ENCODE measurements around the gene DNPEP. TPM values are rescaled to one million over a fixed set of nuclear protein-coding genes. Genes with fewer than 3 reads are reported as not detected.

The DNPEP gene
- 82.3 and 95.2 TPM in 2 replicates for total RNA-seq

DNA sequence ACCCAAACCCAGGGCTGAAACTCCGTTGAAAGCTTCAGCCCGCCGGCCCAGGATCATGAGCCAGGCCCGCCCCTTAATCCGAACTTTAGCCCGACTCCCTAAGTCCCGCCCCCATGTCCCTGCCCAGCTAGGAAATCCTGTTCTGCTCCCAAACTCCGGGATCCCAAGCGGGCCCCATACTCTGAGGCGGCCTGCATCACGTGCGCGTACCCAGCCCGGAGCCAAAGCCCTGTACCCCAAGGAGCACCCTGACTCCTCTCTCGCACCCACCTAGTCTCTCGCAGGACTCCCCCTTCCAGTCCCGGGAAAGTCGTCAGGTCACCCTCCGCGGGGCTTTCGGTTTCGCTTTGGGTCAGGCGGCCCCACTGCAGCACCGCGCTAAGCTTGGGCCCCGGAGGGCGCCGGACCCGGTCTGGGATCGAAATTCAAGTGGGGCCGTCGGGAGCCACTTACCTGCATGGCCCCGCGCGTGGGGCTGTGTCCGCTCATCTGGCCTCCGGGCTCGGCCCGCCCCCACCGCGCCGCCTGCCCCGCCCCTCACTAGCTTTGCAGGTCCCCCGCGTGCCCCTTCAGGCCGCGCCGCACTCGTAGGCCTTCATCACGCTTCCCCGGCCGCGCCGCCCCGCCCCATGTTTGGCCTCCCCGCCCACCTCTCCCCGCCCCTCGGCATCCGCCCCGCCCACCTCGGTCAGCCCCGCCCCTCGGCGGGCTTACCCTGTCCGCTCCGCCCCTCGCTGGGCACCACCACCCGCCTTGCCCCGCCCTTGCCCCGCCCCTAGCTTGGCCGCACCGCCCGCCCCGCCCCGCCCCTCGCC is at the start of gene DNPEP:
DNPEP (minus strand) TSS at position 607 of the 815 bp plus-strand sequence; CDS start at position 489, 118 bp downstream.

DNA sequence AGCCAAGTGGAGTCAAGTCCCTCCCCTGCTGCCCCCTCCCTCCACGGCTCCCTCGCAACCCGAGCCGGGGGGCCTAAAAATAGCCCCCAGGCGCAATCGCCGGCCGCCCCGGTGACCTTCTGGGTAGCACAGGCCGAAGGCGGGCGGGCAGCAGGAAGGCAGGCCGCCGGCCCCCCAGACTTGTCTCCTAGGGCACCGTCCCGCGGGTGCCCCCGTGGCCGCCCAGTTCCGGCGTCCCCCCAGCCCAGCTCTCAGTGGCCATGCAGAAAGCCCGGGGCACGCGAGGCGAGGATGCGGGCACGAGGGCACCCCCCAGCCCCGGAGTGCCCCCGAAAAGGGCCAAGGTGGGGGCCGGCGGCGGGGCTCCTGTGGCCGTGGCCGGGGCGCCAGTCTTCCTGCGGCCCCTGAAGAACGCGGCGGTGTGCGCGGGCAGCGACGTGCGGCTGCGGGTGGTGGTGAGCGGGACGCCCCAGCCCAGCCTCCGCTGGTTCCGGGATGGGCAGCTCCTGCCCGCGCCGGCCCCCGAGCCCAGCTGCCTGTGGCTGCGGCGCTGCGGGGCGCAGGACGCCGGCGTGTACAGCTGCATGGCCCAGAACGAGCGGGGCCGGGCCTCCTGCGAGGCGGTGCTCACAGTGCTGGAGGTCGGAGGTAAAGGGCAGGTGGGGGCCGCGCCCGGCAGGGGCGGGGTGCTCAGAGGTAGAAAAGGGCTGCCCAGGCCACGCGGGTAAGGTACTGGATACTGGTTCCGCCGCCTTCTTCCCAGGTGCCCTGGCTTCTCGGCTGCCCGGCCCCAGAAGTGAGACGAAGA is 47.2 kb upstream of the DNPEP start, which contains the start of gene SPEG:
SPEG (plus strand) TSS at position 126 of the 808 bp plus-strand sequence; CDS start at position 261, 135 bp downstream.

DNA sequence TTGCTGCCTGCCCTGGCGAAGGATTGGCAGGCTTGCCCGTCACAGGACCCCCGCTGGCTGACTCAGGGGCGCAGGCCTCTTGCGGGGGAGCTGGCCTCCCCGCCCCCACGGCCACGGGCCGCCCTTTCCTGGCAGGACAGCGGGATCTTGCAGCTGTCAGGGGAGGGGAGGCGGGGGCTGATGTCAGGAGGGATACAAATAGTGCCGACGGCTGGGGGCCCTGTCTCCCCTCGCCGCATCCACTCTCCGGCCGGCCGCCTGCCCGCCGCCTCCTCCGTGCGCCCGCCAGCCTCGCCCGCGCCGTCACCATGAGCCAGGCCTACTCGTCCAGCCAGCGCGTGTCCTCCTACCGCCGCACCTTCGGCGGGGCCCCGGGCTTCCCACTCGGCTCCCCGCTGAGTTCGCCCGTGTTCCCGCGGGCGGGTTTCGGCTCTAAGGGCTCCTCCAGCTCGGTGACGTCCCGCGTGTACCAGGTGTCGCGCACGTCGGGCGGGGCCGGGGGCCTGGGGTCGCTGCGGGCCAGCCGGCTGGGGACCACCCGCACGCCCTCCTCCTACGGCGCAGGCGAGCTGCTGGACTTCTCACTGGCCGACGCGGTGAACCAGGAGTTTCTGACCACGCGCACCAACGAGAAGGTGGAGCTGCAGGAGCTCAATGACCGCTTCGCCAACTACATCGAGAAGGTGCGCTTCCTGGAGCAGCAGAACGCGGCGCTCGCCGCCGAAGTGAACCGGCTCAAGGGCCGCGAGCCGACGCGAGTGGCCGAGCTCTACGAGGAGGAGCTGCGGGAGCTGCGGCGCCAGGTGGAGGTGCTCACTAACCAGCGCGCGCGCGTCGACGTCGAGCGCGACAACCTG is 30.7 kb upstream of the DNPEP start, which contains the start of gene DES:
DES (plus strand) TSS at position 223 of the 857 bp plus-strand sequence; CDS start at position 309, 86 bp downstream.

DNA sequence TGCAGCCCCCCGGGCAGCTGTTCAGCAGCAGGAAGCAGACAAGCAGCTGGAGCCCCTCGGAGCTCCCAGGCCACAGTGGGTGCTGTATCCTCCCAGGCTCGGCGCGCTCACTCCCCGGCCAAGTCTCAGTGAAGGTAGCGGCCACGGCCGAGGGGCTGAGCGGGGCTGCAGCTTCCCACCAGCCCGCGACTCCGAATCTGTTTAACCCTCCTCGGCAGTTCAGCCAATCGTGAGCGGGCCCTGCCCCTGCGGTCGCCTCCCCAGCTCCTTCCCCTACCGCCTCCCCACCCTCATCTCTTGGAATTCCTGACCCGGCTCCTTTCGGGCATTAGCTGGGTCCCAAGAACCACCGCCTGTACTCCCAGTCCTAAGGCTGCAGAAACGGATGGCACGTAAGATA is 55.2 kb downstream of the DNPEP start, which contains the start of gene RESP18:
RESP18 (minus strand) TSS at position 203 of the 400 bp plus-strand sequence.

Small RNAs within 50 kb of the gene (small RNA-seq; reads per million reads assigned to genes)
- gene AC053503.3 = not detected

Other genes starting within 250 kb of the DNPEP start
- gene NHEJ1, start 227.1 kb downstream of the DNPEP start, total RNA-seq = 21.1 and 22.2 TPM in 2 replicates
- gene SLC23A3, start 217.9 kb downstream of the DNPEP start, total RNA-seq = 0.85 and 1.5 TPM in 2 replicates
- gene CNPPD1, start 211.0 kb downstream of the DNPEP start, total RNA-seq = 35.7 and 42.0 TPM in 2 replicates
- 94.1 and 100 TPM in 2 replicates for gene RETREG2, start 209.6 kb downstream of the DNPEP start, total RNA-seq
- gene ZFAND2B, start 181.1 kb downstream of the DNPEP start, total RNA-seq = 22.9 and 31.2 TPM in 2 replicates
- gene ABCB6, start 169.0 kb downstream of the DNPEP start, total RNA-seq = 23.8 and 27.7 TPM in 2 replicates
- 63.0 and 63.8 TPM in 2 replicates for gene ATG9A, start 158.3 kb downstream of the DNPEP start, total RNA-seq
- gene ANKZF1, start 158.1 kb downstream of the DNPEP start, total RNA-seq = 22.2 and 24.8 TPM in 2 replicates
- gene GLB1L, start 142.5 kb downstream of the DNPEP start, total RNA-seq = 11.9 and 18.8 TPM in 2 replicates
- gene STK16, start 142.4 kb downstream of the DNPEP start, total RNA-seq = 45.3 and 69.3 TPM in 2 replicates
- not detected in 2 replicates for gene TUBA4B, start 134.7 kb downstream of the DNPEP start, total RNA-seq
- gene TUBA4A, start 134.0 kb downstream of the DNPEP start, total RNA-seq = 42.0 and 68.4 TPM in 2 replicates
- 41.4 and 48.5 TPM in 2 replicates for gene DNAJB2, start 108.5 kb downstream of the DNPEP start, total RNA-seq
- 0.36 and 0.49 TPM in 2 replicates for gene PTPRN, start 78.5 kb downstream of the DNPEP start, total RNA-seq
- not detected in 2 replicates for gene RESP18, start 55.2 kb downstream of the DNPEP start, total RNA-seq
- gene DES, start 30.5 kb upstream of the DNPEP start, total RNA-seq = 1.9 and 2.6 TPM in 2 replicates
- gene SPEG, start 46.9 kb upstream of the DNPEP start, total RNA-seq = 52.9 and 55.8 TPM in 2 replicates
- 65.2 and 65.4 TPM in 2 replicates for gene GMPPA, start 111.0 kb upstream of the DNPEP start, total RNA-seq
- gene ASIC4, start 126.6 kb upstream of the DNPEP start, total RNA-seq = not detected in 2 replicates
- gene CHPF, start 155.9 kb upstream of the DNPEP start, total RNA-seq = 116 and 133 TPM in 2 replicates
- gene TMEM198, start 156.1 kb upstream of the DNPEP start, total RNA-seq = 1.1 and 2.1 TPM in 2 replicates
- gene OBSL1, start 183.6 kb upstream of the DNPEP start, total RNA-seq = 81.8 and 99.5 TPM in 2 replicates
- 0.32 TPM in 1 of 2 replicates, not detected in the other for gene INHA, start 184.4 kb upstream of the DNPEP start, total RNA-seq
- gene STK11IP, start 209.9 kb upstream of the DNPEP start, total RNA-seq = 19.8 and 22.2 TPM in 2 replicates
- gene SLC4A3, start 239.7 kb upstream of the DNPEP start, total RNA-seq = 5.5 and 6.0 TPM in 2 replicates

Data from hair follicle dermal papilla cell (primary cell).